Fibroblast of skin of scalp (primary cell): ENCODE results near the gene SUGP2.
"Not testable (repeated sequence)": the region's sequence is repeated elsewhere in the genome, so short reads cannot be mapped to it uniquely, and the experiment has no call there.

Source experiments
- DNase-seq: peaks from one replicate; pipeline ENCODE4 v3.0.0-alpha.2; 2013

The SUGP2 gene

DNA sequence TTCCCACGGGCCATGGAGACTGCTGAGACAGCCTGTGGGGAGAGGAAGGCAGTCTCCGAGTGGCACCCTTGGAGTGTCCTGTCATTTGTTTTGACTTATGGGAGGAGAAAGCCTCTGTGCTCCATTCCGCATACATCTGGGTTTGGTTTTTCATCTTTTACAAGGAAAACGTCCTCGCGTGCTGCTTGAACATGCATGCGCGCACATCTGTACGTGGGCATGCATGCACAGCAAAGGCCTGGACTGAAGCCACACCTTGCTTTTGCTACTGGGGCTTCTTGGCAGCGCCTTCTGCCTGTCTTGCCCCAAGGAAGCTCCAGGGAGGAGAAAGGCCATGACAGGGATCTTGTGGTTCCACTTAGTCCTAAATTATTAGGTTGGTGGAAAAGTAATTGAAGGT is 44.0 kb downstream of the SUGP2 start:
- no peak for DNase-seq

DNA sequence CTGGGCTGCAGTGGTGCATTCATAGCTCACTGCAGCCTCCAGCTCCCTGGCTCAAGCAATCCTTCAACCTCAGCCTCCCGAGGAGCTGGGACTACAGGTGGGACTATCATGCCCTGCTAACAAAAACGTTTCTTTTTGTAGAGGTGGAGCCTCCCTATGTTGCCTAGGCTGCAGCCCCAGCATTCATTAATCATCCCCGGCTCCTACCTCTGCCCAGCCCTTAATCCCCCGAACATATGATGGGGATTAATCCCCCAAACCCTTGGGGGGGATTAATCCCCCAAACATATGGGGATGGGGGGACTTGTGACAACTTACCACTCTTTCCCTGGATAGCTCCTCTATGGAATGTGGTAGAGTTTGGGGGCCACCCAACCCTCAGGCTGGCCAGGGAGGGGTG is 45.9 kb downstream of the SUGP2 start:
- no peak for DNase-seq

- no peak for DNase-seq
Measured at GRCh38 chr19:18985257-18985656, 48.1 kb downstream of the SUGP2 start.

GRCh38 chr19:18984251-18984650 is 49.1 kb downstream of the SUGP2 start:
- no peak for DNase-seq

DNA sequence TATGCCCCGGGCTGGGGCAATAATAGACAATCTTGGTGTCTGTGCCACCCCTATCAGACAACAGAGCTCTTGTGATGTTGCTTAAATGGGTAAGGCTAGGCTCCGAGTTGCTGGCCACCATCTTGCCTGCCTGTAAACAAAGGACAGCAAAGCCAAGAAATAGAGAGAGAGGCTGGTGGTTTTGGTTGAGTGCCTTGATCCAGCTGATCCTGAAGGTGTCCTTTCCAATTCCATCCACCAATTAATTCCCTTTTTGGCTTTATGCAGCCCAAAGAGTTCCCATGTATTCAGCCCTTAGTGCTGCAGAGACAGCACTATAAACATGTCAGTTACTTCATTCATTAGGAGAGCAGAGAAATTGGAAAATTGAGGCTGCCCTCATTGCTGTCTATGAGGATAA is 50.6 kb downstream of the SUGP2 start:
- DNase-seq = no peak

GRCh38 chr19:18980432-18981020 is 52.8 kb downstream of the SUGP2 start:
- DNase-seq = no peak

DNA sequence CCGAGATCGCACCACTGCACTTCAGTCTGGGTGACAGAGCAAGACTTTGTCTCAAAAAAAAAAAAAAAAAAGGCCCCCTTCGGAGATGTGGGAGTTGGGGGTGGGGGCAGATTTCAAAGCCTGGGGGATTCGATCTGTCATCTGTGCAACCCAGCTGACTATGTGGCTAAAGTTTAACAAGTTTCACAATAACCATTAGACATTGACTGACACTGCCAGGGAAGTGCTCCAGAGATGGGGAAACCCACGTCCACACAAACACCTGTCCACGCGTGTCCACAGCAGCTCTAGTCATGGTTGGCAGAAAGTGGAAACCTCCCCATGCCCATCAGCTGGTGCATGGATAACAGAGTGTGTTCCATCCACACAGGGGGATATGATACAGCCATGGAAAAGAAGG is 54.7 kb downstream of the SUGP2 start:
- no peak for DNase-seq

- no peak for DNase-seq
Measured at GRCh38 chr19:18975869-18976268, 57.4 kb downstream of the SUGP2 start.

GRCh38 chr19:18975011-18975410 is 58.3 kb downstream of the SUGP2 start:
- no peak for DNase-seq

DNA sequence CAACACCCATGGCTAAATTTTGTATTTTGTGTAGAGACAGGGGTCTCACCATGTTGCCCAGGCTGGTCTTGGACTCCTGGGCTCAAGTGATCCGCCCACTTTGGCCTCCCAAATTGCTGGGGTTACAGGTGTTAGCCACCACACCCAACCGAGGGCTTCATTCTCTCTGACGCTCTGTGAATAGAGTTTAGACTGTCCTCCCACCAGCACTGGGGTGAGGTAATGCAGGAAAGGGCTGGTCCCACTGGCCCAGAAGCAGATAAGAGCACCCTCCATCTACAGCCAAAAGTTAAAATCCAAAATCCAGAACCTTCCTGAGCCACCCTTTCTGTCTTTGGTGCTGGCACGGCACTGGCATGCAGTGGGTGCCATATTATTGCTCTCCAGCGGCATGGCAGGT is 60.5 kb downstream of the SUGP2 start:
- no peak for DNase-seq

GRCh38 chr19:18972301-18972811 is 61.0 kb downstream of the SUGP2 start:
- no peak for DNase-seq

- DNase-seq = peak; percentile 52
Measured at GRCh38 chr19:18969931-18970659, 63.2 kb downstream of the SUGP2 start.

- peak; percentile 11 for DNase-seq
Measured at GRCh38 chr19:18967358-18968146, 65.8 kb downstream of the SUGP2 start.

- no peak for DNase-seq
Measured at GRCh38 chr19:18966307-18966706, 67.0 kb downstream of the SUGP2 start.

- DNase-seq = no peak
Measured at GRCh38 chr19:18964121-18964520, 69.2 kb downstream of the SUGP2 start.

DNA sequence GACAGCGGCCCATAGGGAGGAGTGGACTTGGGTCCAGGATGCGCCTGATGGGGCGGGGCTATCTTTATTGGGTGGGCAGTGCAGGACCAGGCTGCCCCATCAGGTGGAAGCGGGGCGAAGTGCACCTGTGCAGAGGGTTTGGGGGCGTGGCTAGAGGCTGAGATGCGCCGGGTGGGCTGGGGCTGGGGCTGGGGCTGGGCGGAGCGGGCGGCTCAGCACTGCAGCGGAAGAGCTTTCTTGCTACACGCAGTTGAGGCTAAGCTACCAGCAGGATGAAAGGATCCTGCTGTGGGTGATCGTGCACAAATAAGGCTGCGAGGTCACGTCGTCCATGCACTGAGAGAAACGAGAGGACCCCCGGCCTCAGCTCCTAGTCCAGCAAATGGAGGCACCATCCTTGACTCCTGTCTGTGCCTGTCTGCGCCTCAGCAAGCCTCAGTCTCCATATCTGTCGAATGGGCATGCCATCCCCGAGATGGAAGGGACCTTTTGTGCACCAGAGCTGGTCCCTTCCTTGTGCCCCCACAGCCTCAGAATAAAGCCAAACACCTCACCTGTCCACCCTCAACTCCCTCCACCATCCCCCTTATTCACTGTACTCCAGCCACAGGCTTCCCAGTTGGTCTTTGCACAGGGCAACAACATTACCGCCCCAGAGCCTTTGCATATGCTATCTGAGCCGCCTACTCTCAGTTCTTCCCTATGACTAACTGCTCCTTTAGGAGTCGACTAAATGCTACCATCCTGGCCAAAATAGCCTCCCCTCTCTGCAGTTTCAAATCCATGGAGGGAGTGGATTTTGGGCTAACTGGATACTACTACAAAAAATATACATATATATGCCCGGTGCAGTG is 71.3 kb downstream of the SUGP2 start:
- no peak for DNase-seq

- DNase-seq = no peak
Measured at GRCh38 chr19:18960370-18960769, 72.9 kb downstream of the SUGP2 start.

DNA sequence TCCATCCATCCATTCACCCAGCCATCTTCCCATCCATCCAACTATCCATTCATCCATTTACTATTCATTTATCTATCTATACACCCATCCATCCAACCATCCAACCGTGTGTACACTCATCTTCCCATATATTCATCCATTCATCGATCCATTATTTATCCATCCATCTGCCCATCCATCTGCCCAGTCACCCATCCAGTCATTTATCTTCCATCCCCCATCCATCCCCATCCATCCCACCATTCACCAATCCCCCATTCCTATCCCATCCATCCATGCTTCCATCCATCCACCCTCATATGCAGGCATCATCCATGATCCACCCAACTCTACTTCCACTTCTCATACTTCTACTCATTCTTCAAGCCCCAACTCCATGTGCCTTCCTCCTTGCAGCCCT is 78.3 kb downstream of the SUGP2 start:
- no peak for DNase-seq

GRCh38 chr19:18954094-18954493 is 79.2 kb downstream of the SUGP2 start:
- no peak for DNase-seq

DNA sequence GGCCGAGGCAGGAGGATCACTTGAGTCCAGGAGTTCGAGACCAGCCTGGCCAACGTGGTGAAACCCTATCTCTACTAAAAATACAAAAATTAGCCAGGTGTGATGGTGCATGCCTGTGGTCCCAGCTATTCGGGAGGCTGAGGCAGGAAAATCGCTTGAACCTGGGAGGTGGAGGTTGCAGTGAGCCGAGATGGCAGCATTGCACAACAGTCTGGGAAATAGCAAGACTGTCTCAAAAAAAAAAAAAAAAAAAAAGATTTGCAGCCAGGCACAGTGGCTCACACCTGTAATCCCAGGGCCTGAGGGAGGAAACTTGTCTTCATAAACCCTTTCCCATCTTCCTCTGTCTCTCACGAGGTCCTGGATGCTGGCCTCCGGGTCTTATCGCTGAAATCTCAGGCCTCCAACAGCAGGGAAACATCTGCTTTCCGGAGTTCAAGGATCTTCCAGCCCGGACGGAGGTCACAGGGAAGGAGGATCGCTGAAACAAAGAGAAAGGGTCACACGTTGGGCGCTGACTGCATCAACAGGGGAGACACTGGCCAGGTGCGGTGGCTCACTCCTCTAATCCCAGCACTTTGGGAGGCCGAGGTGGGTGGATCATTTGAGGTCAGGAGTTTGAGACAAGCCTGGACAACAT is 80.8 kb downstream of the SUGP2 start:
- not testable (repeated sequence) for DNase-seq

DNA sequence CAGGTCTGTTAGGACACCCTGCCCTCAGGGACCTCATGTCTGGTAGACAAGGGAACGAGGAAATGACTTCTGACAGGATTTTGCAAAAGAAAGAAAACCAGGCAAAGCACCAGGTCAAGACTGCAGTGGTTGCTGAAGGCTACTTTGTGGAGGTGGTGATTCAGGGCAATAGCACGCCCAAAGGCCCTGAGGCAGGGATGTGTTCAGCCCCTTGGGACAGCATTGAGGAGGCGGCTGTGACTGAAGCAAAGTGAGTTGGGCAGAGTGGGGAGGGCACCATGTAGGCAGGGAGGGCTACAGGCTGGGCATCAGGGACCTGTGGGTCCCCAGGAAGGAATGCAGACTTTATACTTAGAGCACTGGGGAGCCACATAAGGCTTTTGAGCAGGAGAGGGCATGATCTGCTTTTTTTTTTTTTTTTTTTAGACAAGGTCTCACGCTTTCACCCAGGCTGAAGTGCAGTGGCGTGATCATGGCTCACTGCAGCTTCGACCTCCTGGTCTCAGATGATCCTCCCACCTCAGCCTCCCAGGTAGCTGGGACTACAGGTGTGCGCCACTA is 81.5 kb downstream of the SUGP2 start:
- DNase-seq = peak; percentile 31

DNA sequence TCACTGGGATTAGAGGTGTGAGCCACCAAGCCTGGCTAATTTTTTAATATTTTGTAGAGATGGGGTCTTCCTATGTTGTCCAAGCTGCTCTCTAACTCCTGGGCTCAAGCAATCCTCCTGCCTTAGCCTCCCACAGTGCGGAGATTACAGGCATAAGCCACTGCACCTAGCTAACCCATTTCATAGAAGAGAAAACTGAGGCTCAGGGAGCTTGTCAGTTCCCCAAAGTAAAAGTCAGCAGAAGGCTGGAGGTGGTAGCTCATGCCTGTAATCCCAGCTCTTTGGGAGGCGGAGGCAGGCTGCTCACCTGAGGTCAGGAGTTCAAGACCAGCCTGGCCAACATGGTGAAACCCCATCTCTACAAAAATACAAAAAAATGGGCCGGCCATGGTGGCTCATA is 83.5 kb downstream of the SUGP2 start:
- DNase-seq = no peak
